GM19452 (cell line): ENCODE results near the gene SLC25A33.
"Not testable (repeated sequence)": the region's sequence is repeated elsewhere in the genome, so short reads cannot be mapped to it uniquely, and the experiment has no call there.

Experiments
- ATAC-seq: cut with Tn5 transposase; IDR thresholded peaks from one replicate; pipeline ENCODE4 v1.9.1; 2021; ENCODE audit not compliant: unreplicated experiment

SLC25A33 gene

DNA sequence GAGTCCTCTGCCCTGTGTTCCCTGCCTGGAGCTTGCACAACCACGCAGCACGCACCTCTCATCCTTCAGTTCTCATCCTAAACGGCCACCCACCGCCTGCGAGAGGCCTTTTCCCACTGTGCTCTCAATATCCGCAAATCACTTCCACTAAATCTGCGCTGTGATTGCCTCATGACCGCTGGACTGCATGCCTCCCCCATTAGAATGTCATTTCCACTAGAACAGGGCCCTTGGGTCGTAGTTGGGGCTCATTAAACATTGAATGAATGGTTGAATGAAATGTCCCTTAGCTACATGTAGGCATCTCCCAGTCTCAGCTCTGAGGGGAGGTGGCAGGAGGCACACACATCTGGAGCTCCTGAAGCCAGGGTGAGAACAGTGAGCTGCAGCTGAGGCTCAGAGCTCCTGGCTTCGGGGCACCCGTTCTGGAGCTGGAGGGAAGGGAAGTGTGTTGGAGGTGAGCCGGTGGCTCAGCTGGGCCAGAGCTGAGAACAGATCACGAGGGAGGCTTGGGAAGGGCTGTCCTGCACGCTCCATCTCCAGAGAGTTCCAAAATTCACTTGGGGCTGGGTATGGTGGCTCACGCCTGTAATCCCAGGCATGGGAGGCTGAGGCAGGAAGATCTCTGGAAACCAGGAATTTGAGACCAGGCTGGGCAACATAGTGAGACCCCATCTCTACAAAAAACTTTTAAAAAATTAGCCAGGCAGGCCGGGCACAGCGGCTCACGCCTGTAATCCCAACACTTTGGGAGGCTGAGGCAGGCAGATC, 79.8 kb downstream of the SLC25A33 start:
- no peak for ATAC-seq

GRCh38 chr1:9621032-9621431, 81.8 kb downstream of the SLC25A33 start:
- no peak for ATAC-seq

DNA sequence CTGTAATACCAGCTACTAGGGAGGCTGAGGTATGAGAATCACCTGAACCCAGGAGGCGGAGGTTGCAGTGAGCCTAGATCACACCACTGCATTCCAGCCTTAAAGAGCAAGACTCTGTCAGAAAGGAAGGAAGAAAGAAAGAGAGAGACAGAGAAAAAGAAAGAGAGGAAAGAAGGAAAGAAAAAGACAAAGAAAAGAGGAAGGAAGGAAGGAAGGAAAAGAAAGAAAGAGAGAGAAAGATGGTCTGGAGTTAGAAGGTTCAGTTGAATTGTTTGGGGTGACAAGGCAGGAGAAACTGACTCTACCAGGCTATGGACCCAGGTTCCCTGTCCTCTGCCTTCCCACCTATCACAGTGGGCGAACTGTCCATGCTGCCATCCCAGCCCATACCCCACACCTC, 84.8 kb downstream of the SLC25A33 start:
- ATAC-seq = no peak

DNA sequence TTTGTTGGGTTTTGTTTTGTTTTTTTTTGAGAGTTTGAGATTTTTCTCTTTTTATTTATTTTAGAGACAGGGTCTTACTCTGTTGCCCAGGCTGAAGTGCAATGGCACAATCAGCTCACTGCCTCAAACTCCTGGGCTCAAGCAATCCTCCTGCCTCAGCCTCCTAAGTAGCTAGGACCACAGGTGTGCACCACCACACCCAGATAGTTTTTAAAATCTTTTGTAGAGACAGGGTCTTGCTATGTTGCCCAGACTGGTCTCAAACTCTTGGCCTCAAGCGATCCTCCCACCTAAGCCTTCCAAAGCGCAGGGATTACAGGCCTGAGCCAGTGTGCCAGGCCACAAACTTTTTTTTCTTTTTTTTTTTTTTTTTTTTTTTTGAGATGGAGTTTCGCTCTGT, 85.8 kb downstream of the SLC25A33 start:
- not testable (repeated sequence) for ATAC-seq

GRCh38 chr1:9626201-9626608, 86.9 kb downstream of the SLC25A33 start:
- ATAC-seq = no peak

- ATAC-seq = no peak
Observed at GRCh38 chr1:9628541-9629444, 89.5 kb downstream of the SLC25A33 start.

DNA sequence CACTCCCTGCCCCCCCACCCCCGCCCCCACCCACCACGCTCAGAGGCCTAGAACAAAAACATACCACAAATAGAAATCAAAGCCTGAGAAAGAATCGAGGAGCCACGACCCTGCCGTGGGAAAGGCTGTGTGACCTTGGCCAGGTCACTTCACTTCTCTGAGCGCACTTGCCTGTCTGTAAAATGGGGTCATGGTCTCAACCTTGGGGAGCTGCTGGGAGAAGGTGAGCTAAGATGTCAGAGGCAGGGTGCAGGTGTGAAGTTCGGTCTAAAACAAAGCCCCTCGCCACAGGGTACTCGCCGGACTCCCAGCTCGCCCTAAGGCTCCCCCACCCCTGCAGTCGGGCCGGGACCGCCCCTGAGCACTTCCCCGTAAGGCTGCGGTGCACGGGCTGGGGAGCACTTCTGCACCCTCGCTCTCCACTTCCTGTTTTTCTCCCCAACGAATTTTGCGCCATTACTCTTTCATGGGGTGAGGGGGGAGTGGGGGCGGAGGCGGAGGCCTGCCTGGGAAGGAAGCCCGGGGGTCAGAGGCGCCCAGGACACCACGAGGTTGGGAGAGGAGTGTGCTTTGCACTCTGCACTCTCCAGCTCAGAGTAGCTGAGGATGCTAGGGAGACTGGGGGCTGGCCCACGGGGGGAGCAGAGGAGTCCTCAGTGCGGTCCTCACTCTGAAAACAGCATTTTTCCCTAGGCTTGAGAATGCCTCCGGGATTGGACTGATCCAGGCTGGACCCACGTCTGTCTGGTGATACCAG, 90.4 kb downstream of the SLC25A33 start:
- no peak for ATAC-seq

GRCh38 chr1:9630331-9631111, 91.3 kb downstream of the SLC25A33 start:
- ATAC-seq = no peak

- no peak for ATAC-seq
Observed at GRCh38 chr1:9631613-9632012, 92.3 kb downstream of the SLC25A33 start.

GRCh38 chr1:9633493-9633892, 94.2 kb downstream of the SLC25A33 start:
- ATAC-seq = no peak

DNA sequence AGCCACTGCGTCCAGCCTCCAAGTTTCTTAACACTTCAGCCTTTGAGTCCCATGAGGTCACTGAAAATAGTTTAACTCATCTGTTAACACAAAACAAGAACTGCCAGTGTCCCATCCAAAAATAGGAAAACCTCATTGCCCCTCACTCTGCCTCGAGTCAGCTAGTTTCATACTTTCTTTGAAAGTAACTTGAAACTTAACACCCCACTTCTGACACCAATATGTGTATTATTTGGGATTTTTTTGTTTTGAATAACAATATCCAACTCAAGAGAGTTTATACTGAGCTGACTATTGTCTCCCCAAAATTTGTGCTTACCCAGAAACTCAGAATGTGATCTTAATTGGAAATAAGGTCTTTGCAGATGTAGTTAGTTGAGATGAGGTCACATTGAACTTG, 95.3 kb downstream of the SLC25A33 start:
- no peak for ATAC-seq
